ENCODE data around the gene SEMA4F.

Gene SEMA4F

GRCh38 chr2:74728842-74729241, 74.8 kb downstream of the SEMA4F start:
- no peak overlapping the region for H3K4me3 ChIP-seq (replicated peaks; ENCODE audit: low read depth, low read length)
- no peak for TF ChIP-seq CTCF (IDR thresholded peaks at IDR 0.05; ENCODE audit: low read length, missing control alignments)
- no peak for DNase-seq (ENCODE audit: low read depth)

DNA sequence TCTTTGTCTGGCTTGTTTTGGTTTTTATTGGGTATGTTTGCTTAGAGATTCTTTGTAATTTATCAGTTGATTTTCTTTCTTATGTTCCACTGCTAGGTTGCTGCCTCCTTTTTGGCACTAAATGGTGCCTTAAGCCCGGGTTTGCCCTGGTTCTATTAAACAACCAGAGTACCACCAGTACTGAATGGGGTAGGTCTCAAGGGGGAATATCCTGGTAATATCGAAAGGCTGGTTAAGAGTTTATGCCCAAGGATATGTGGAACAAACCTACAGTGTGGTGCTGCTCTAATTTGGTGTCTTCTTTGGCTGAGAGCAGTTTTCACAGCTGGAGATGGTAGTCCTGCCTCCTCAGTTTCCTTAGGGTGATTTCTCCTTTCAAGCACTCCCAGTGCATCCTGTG, 76.5 kb downstream of the SEMA4F start:
- no peak overlapping the region for H3K4me3 ChIP-seq (replicated peaks; ENCODE audit: low read depth, low read length)
- TF ChIP-seq CTCF (IDR thresholded peaks at IDR 0.05; ENCODE audit: low read length, missing control alignments) = no peak
- DNase-seq (ENCODE audit: low read depth) = no peak

All from fibroblast of pulmonary artery (primary cell).